ENCODE data around the gene GBX2. TPM values are rescaled to one million over a fixed set of nuclear protein-coding genes. Genes with fewer than 3 reads are reported as not detected.
"Not testable (repeated sequence)": the region's sequence is repeated elsewhere in the genome, so short reads cannot be mapped to it uniquely, and the experiment has no call there.

GBX2 gene
- total RNA-seq, 1 experiment from 2014 or later: 1.9 TPM

DNA sequence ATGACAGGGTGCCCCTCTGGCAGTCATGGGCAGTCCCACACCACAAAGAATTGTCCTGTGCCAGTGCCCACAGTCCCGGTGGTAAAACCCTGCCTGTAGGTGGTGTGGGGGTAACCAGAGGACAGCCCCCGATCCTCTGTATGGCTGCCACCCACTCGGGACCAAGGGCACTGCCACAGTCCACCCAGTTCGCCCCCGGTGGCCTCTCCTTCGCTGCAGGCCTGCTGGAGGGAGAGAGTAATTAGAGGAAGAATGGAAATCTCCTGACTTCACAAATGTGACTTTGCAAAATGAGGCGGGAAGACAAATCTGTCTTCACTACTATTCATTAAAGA is 11.4 kb downstream of the GBX2 start:
- DNase-seq (ENCODE audit: low read depth): no peak

DNA sequence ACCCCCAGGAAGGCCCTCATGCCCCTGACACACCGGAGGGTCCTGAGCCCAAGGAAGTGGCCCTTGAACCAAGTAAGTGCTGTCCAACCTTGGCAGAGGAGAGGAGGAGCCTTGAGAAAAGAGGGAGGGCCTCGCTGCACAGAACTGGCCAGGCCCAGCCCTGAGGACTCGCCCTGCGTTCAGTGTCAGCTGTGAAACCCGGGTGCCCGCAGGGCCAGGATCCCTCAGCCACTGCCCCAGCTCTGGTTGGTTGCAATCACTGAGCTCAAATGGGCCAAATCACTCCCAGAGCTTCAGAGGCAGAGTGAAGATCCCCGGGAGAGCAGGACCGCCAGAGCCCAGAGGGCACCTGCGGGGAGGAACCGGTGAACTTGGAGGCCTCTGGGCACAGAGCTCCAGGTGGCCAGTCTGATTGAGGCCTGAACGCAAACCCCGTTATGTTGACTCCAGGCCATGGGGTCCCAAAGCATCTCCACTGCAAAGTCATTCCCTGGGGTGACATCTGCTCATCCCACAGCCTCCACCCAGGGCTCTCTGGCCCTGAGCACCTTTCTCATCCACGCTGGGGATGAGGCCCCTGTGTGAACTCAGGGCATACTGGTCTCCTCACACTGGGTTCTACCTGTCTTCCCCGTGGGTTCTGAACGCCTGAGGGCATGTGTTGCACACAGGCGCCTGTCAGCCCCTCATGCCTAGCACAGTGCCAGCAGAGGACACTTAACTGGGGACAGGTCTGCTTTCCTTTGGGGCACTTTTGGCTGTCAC is 11.9 kb downstream of the GBX2 start:
- DNase-seq (ENCODE audit: low read depth): no peak

DNA sequence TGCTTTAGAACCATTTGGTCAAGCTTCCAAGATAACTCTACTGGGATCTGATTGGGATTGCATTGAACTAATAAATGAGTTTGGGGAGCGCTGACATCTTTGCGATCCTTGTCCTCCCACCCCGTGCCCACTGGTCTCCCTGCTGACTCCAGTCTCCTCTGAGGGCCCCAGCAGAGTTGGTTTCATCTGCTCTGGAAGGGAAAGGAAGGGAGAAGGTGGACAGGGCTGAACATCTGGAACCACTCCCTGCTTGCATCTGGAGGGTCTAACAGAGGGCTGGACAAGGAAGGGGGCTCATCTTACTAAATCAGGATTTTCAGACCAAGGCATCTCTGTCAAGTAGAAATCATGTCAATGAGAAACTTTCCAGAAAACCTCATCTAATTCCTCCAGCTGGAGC is 12.8 kb downstream of the GBX2 start:
- no peak for DNase-seq (ENCODE audit: low read depth)

DNA sequence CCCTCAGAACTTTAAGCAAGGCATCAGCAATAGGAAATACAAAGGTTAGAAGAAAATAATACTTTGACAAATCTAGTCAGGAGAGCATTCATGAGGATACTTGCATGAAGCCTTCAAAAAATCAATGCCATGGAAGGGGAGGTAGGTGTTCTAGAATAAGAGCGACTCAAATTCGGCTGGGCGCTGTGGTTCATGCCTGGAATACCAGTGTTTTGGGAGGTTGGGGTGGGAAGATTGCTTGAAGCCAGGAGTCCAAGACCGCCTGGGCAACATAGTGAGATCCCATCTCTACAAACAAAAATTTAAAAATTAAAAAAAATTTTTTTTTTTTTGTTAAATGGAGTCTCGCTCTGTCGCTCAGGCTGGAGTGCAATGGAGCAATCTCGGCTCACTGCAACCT is 21.8 kb downstream of the GBX2 start:
- no peak for DNase-seq (ENCODE audit: low read depth)

DNA sequence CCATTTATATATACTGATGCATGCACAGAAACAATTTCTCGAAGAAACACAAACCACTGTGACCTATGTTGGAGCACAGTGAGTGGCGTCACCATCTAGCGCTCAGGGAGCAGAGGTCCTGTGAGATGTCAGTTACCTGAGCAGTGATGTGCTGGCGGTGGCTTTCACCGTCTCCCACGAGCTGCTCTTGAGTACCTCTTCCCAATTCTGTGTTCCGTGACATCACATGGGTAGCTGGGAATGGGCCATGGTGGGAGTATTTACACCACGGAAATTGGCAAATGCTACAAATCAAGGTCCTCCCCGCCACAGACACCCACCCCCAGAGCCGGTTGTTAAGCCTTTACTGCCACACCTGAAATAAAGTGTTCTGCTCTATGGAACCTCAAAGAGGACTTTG is 24.4 kb downstream of the GBX2 start:
- DNase-seq (ENCODE audit: low read depth): no peak

DNA sequence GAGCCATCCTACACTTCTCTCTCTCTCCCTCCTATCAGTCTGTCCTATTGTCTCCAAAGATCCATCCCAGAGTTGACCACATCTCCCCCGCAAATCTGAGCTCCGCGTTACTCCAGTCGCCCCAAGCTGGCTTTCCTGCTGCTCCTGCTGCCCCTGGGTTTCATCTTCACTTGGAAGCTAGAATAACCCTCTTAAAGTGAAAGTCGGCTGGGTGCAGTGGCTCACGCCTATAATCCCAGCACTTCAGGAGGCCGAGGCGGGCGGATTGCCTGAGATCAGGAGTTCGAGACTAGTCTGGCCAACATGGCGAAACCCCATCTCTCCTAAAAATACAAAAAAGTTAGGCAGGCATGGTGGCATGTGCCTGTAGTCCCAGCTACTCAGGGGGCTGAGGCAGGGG is 26.6 kb downstream of the GBX2 start:
- DNase-seq (ENCODE audit: low read depth): not testable (repeated sequence)

DNA sequence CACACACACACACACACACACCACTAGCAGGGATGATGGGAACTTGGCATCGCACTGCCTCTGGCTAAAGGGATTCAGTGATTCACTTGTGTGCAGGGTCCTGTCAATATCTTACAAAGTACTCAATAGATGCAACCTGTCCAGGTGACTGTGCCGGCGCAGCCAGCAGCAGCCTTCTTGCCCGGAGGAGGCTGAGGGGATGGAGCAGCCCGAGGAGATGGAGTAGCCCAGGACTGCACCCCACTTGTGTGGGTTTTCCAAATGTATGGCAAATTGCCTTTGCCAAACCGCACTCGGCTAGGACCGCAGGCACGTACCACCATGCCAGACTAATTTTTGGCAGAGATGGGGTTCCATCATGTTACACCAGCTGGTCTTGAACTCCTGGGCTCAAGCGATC is 31.1 kb downstream of the GBX2 start:
- DNase-seq (ENCODE audit: low read depth): no peak

DNA sequence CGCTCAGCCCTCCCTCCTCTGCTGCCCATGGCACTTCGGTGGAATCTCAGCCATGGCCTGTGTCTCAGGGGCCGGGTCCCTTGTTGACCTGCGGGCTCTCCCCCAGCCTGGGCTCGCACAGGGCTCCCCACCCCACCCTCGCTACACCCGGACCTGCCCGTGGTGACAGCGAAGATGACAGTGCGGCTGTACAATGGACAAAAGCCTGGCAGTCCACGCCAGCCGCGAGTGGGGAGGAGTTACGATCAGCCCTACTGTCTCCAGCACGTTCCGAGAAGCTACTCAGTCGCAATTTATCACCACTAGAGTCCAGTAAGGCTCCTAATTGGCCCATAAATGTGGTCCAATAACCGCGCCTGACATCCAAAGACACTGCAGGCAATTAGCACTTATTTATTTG is 31.6 kb downstream of the GBX2 start:
- no peak for DNase-seq (ENCODE audit: low read depth)

DNA sequence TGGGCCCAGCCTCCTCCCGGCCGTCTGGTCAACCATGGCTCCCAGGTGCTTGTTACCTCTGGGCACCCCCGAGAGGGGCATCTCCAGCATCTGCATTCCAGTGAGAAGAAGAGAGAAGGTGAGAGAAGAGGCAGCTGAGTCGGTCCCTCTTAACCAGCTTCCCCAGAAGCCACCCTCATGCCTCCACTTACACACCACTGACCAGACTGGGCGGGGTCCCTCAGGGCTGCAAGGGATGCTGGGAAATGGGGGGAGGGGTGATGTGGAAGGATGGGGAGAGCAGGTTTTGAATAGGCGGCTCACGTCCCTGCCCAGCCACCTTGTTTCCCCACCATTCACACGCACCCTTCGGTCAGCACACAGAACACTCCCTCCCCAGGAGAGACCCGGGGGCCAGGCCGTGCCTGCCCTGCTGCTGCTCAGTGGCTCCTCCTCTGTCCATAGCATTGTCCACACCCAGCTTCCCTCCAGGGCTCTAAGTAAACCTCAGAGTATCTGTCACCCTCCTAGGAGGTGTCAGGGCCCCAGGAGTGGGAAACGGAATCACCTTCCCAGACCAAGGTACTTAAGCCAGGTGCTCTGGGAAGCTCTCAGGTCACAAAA is 34.7 kb downstream of the GBX2 start:
- no peak for DNase-seq (ENCODE audit: low read depth)

DNA sequence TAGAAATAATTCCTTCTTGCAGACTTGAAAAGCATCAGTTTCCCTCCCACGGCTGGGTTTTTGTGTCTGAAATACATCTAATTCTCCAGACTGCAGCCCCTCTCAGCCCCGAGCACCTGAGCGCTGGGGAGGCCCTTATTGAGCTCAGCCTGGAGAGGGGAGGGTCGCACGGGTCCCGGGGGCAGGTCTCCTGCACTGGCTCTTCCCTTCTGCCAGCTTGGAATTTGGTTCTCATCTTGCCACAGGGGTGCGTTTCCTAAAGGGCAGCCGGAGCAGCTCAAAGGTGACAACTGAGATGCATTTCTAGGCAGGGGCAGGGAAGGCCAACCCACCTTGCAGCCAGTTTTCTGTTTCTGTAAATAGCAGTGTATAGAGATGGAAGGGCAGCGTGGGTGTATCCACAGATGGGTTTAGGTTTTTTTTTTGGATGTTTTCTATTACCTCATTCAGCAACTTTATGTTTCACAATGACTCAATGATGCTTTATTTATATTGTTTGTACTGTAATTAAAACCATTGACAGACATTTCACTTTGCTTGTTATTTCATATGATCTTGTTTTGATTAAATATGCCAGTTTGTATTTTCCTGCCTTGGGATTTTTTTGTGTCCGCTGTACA is 37.0 kb downstream of the GBX2 start:
- no peak for DNase-seq (ENCODE audit: low read depth)

DNA sequence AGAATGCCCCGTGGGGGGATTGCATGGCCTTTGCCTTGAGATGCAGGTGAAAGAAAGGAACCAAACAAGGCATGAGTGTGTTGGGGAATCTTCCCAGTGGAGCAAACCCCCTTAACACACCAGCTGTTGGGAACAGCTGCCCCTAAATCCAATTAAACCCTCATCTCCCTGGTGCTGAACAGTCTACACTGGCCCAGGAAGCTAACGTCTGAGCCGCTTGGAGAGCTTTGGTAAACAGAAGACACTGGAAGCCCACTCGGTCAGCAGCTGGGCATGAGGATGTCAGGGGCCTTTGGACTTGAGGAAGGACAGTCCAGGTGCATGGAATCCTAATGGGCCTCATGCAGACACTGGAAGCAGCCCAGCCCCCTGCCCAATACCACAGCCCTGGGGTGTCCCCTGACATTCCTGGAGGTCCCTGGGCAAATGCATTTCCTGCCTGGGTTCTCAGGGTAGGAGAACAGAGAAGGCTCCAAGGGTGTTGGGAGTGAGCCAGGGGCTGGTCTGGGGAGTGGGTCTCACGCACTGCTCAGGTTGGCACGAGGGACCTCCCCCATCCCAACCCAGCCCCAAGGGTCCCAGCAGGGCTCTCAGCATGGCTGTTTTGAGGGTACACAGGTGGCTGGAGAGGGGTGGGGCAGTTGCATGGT is 37.7 kb downstream of the GBX2 start:
- no peak for DNase-seq (ENCODE audit: low read depth)

DNA sequence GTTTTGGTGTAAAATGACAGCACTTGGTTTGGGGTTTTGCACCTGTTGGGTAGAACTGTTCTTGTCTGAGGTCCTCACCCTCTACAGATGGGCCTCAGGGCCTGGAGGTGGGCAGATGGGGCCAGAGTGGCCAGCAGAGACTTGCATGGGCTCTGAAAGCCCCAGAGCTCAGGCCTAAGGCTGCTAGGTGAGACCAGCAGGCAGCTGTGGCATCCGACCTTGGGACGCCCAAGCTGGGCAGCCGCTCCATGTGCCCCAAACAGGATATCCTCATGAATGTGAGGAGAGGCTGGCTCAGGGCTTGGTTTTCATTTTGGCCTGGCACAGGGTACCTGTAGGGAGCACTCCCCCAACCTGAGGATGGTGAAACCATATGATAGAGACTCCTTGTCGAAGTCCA is 38.3 kb downstream of the GBX2 start:
- no peak for DNase-seq (ENCODE audit: low read depth)

DNA sequence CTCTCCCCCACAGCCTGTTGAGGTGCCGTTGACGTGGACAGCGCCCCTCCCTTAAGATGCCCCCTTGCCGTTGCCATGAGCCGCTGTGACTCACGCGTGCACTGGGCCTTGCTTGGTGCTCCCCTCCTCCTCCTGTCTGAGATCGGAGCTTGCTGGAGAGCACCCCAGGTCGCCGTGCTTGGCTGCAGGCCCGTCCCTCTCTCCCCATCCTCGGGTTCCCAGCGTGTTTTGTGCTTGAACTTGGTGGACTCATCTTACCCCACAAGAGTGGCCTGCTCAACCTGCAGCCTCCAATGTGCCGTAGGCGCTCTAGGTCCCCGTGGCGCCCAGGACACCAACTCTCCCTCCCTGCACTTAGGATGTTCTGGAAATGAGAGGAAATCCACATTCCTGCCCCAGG is 39.9 kb downstream of the GBX2 start:
- DNase-seq (ENCODE audit: low read depth): no peak

DNA sequence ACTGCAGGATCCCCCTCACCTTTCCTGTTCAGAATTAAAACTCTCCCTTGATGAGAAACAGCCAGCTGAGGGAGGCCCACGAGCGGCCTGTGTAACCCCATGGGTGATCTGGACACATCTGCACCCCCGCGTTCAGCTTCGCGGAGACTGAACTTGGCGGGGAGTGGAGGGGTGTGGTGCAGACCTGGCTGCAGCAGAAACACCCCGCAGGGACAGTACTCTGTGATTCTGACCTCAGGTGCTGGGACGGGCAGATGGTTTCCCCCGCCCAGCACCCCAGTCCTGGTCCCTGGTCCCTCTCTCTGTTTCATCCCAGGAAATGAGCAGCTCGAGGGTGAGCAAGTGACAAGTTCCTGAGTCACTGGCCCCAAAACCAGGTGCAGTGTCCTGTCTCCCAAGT is 41.2 kb downstream of the GBX2 start:
- peak; percentile 18 for DNase-seq (ENCODE audit: low read depth)

DNA sequence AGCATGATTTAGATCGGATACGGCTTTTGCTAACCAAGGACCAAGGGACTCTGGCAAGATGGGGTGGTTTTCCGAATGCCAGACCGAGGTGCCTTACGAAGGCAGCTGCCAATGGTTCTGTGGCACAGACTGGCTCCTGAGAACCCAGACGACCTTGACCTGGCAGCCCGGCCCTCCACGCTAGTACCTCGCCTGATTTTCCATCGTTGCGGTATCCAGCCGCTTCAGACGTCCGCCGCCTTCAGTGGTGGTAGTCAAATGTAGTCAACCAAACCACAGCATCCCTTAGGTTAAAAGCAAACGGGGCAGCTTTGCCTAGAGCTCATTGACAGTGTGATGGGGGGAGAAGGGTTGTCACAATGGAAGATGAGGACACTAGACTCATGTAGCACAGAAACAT is 42.6 kb downstream of the GBX2 start:
- DNase-seq (ENCODE audit: low read depth): no peak

DNA sequence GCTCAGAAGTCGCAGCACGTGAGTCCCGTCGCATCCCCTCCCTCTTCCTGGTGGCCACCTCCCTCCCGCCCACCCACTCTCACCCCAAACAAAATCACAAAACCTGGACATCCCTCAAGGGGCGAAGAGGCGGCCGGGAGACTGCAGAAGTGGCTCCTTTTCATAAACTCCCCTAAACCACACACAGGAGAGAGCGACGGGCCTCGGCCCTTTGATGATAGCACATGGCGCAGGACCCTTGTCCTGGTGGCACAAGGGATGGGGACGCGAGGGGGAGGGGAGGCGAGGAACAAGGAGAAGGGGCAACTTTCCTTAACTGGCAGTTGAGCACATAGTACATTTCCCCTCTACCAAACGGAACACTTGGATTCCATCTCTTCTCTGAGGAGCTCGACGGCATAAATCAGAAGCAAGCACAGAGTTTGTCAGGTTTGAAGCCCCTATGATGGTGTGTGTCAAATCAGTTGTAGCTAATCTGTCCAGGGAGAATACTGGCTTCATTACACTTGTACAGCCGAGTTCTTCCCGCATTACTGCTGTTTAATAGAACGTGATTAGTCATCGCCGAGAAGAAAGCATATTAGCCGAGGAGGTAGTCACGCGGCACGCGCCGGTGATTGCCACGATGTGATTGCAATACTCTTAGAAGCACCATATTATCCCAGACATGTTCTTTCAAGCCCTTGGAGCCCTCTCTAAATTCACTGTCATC is 43.8 kb downstream of the GBX2 start:
- no peak for DNase-seq (ENCODE audit: low read depth)

DNA sequence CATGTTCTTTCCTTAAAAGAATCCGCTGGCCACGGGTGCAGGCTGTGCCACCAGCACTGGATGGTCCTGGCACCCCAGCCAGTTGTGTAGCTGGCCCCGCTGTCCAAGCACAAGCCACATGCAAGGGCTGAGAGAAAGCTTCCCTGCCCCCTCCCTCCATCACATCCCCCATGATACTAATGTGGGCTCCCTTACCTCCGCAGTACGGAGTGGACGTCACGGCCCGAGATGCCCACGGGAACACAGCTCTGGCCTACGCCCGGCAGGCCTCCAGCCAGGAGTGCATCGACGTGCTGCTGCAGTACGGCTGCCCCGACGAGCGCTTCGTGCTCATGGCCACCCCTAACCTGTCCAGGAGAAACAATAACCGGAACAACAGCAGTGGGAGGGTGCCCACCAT is 44.5 kb downstream of the GBX2 start:
- no peak for DNase-seq (ENCODE audit: low read depth)

DNA sequence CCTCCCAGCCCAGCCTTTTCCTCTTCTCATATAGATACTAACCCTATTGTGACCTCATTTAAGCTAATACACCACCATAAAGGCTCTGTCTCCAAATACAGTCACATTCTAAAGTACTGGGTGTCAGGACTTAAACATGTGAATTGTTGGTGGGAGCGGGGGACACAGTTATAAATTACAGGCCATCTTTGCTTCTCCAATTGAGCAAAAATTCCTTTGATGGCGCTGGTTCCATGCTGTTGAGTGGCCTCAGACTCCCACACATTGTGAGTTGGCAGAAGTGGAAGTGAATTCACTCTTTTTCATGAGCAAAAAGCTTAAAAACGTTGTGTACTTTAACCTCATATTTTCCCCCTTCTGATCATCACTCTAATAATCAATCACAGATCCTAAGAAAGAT is 46.0 kb downstream of the GBX2 start:
- DNase-seq (ENCODE audit: low read depth): no peak

DNA sequence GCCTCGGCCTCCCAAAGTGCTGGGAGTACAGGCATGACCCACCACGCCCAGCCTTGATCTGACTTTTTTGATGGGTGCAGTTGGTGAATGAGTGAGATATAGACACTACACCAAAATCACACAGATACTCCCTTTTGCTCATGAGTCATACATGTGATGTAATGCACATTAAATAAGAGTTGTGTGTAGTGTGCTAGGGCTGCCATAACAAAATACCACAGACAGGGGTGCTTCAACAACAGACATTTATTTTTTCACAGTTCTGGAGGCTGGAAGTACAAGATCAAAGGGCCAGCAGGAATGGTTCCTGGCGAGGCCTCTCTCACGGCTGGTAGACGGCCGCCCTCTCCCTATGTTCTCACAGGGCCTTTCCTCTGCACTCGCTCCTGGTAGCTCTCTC is 46.6 kb downstream of the GBX2 start:
- peak; percentile 26 for DNase-seq (ENCODE audit: low read depth)

DNA sequence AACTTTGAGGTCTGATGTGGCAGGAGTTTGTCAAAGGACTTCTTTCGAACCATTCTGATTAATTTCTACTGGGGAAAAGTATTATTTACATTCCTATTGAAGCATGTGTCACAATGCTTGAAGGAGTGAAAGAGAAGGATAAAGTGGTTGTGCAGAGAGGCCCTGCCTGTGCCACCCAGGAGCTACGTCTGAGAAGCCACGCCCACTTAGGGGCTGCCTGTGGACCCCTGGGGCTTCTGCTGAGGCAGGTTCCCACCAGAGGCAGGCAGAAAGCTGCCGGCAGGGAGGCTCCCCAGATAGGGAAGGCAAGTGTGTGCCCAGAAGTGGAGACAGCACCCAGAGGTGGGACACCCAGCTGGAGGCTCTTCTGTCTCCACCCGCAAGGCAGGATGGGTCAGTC is 47.4 kb downstream of the GBX2 start:
- DNase-seq (ENCODE audit: low read depth): no peak

DNA sequence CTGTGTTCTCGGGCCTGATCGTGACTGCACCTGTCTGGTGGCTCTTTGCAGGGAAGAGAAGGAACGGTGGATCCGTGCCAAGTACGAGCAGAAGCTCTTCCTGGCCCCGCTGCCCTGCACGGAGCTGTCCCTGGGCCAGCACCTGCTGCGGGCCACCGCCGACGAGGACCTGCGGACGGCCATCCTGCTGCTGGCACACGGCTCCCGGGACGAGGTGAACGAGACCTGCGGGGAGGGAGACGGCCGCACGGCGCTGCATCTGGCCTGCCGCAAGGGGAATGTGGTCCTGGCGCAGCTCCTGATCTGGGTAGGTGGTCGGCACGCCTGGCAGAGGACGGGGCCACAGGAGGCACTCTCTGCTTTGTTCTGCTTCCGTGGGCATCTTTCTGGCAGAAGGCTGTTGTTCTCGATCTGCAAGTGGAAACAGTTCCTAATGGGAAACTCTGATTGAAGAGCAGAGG is 48.0 kb downstream of the GBX2 start:
- DNase-seq (ENCODE audit: low read depth): no peak

DNA sequence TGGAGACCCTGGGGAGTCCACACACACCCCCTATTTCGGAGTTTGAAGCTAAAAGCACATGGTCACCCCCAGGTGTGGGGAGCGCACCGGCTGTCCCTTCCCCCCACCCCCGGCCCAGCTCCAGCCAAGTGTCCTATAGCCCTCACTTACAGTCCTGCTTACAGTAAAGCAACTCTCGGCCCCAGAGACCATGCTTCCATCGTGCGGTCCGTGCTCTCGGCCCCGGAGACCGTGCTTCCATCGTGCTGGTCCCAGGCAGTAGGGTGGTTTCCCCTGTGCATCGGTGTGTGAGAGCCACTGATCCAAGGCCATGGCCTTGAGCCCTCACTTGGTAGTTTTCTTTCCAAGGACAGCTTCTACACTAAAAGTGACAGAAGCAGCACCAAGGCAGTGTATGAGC is 48.7 kb downstream of the GBX2 start:
- DNase-seq (ENCODE audit: low read depth): no peak
